Esophagus squamous epithelium (tissue), 4 donors: Measurements from ENCODE around the gene TAB3.

ENCODE experiments used
- POLR2A ChIP-seq, 4 donors: fragments of 450-650 bp; IDR thresholded peaks; one replicate each; pipeline ENCODE4 v1.6.1; 2017; ENCODE audit warnings: antibody characterized with exemption in 4 of 4, mild to moderate bottlenecking in 4 of 4, moderate library complexity in 3 of 4
- TF ChIP-seq, protein P1 (sequence below), 6 experiments: fragments of 450-650 bp in 4 of 6; fragments of 200-600 bp in 2 of 6; sonication (generic) in 2 of 6; IDR thresholded peaks; one replicate each; pipeline ENCODE4 v1.5.1; 2016 to 2019; ENCODE audit warnings: antibody characterized with exemption in 6 of 6, mild to moderate bottlenecking in 4 of 6, moderate library complexity in 4 of 6

DNA sequence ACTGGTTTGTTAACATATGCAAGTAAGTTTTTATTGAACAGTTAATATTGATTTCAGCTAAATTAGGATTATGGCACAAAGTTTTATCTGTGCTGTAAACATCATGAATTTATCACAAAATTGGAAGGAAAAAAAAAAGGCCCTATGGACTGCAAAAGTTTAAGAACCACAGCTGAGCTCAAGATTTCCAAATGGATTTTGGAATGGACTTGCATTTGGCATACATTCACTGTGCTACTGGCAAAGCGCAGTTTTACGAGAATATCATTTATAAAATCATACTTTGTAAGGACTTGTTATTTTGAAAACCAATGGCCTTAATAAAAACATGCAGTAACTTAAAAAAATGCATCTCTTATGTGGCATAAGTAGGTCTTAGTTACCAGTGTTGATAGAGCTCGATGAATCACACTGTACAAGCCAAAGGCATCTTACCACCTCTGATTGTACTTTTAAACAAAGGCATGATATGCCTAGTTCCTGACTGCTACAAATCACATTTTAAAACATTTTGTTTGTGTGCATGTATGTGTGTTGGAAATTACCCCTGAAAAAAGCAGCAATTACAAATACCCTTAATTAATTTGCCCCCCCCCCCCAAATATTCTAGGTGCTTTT lies 58.6 kb downstream of the TAB3 start:
- TF ChIP-seq, protein P1, sequence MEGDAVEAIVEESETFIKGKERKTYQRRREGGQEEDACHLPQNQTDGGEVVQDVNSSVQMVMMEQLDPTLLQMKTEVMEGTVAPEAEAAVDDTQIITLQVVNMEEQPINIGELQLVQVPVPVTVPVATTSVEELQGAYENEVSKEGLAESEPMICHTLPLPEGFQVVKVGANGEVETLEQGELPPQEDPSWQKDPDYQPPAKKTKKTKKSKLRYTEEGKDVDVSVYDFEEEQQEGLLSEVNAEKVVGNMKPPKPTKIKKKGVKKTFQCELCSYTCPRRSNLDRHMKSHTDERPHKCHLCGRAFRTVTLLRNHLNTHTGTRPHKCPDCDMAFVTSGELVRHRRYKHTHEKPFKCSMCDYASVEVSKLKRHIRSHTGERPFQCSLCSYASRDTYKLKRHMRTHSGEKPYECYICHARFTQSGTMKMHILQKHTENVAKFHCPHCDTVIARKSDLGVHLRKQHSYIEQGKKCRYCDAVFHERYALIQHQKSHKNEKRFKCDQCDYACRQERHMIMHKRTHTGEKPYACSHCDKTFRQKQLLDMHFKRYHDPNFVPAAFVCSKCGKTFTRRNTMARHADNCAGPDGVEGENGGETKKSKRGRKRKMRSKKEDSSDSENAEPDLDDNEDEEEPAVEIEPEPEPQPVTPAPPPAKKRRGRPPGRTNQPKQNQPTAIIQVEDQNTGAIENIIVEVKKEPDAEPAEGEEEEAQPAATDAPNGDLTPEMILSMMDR (IDR thresholded peaks at IDR 0.05): no peak
- TF ChIP-seq POLR2A (IDR thresholded peaks at IDR 0.05): no peak
